ENCODE results near the gene TNFRSF18.

DNA sequence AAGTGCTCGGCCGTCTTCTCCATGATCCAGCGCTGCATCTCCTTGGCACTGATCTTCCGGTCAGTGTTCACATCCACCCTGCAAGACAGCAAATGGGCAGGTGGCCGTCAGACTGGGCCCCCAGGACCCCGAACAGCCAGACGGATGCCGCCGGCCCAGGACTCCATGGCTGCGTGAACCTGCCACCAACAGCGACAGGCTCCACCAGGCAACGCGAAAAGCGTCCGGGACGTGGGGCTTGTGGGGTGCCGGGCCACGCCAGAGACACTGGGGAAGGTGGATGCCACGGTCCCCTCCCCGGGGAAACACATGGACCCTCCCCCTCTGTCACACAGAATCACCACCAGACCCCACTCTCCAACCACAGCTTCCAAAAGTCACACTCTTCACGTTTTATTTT lies 17.5 kb upstream of the TNFRSF18 start:
- TF ChIP-seq, protein P1, sequence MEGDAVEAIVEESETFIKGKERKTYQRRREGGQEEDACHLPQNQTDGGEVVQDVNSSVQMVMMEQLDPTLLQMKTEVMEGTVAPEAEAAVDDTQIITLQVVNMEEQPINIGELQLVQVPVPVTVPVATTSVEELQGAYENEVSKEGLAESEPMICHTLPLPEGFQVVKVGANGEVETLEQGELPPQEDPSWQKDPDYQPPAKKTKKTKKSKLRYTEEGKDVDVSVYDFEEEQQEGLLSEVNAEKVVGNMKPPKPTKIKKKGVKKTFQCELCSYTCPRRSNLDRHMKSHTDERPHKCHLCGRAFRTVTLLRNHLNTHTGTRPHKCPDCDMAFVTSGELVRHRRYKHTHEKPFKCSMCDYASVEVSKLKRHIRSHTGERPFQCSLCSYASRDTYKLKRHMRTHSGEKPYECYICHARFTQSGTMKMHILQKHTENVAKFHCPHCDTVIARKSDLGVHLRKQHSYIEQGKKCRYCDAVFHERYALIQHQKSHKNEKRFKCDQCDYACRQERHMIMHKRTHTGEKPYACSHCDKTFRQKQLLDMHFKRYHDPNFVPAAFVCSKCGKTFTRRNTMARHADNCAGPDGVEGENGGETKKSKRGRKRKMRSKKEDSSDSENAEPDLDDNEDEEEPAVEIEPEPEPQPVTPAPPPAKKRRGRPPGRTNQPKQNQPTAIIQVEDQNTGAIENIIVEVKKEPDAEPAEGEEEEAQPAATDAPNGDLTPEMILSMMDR (IDR thresholded peaks at IDR 0.05): no peak
- no peak for TF ChIP-seq EP300 (IDR thresholded peaks at IDR 0.05)
- TF ChIP-seq POLR2A (IDR thresholded peaks at IDR 0.05): no peak
- no peak for TF ChIP-seq POLR2AphosphoS5 (IDR thresholded peaks at IDR 0.05)
